GM21529 (cell line): ENCODE results near the gene TMEM119.

ENCODE experiments used
- ATAC-seq: cut with Tn5 transposase; IDR thresholded peaks from one replicate; pipeline ENCODE4 v1.9.1; 2021; ENCODE audit not compliant: unreplicated experiment

The TMEM119 gene

GRCh38 chr12:108616941-108617858 is 19.3 kb upstream of the TMEM119 start:
- peak; percentile 81 for ATAC-seq

- no peak for ATAC-seq
Observed at GRCh38 chr12:108616359-108616758, 18.5 kb upstream of the TMEM119 start.

GRCh38 chr12:108615918-108616317 is 18.0 kb upstream of the TMEM119 start:
- ATAC-seq: no peak

GRCh38 chr12:108614639-108615038 is 16.8 kb upstream of the TMEM119 start:
- no peak for ATAC-seq

- ATAC-seq: no peak
Observed at GRCh38 chr12:108614041-108614440, 16.2 kb upstream of the TMEM119 start.

- no peak for ATAC-seq
Observed at GRCh38 chr12:108613548-108613947, 15.7 kb upstream of the TMEM119 start.

- ATAC-seq: no peak
Observed at GRCh38 chr12:108612788-108613282, 15.0 kb upstream of the TMEM119 start.

GRCh38 chr12:108611884-108612415 is 14.1 kb upstream of the TMEM119 start:
- ATAC-seq: no peak

- ATAC-seq: no peak
Observed at GRCh38 chr12:108610856-108611605, 13.1 kb upstream of the TMEM119 start.

- no peak for ATAC-seq
Observed at GRCh38 chr12:108610336-108610815, 12.5 kb upstream of the TMEM119 start.

GRCh38 chr12:108609537-108610335 is 11.9 kb upstream of the TMEM119 start:
- ATAC-seq: no peak

- no peak for ATAC-seq
Observed at GRCh38 chr12:108608616-108609015, 10.7 kb upstream of the TMEM119 start.

GRCh38 chr12:108607981-108608600 is 10.2 kb upstream of the TMEM119 start:
- ATAC-seq: no peak

GRCh38 chr12:108606492-108606891 is 8.6 kb upstream of the TMEM119 start:
- ATAC-seq: no peak

- ATAC-seq: no peak
Observed at GRCh38 chr12:108605690-108606406, 8.0 kb upstream of the TMEM119 start.

- no peak for ATAC-seq
Observed at GRCh38 chr12:108605000-108605689, 7.3 kb upstream of the TMEM119 start.

GRCh38 chr12:108604208-108604941 is 6.5 kb upstream of the TMEM119 start:
- no peak for ATAC-seq

- ATAC-seq: no peak
Observed at GRCh38 chr12:108603743-108604142, 5.9 kb upstream of the TMEM119 start.
